Chondrocyte (in vitro differentiated cells): ENCODE measurements around the gene ZNF230. TPM values are rescaled to one million over a fixed set of nuclear protein-coding genes. Genes with fewer than 3 reads are reported as not detected.

Experiments used
- DNase-seq: peaks from one replicate; pipeline ENCODE4 v3.0.0; 2021; ENCODE audit warnings: mixed read lengths, low spot score
- H3K27ac Mint-ChIP-seq: one replicate; pipeline ENCODE4 v1.8.0; 2021; ENCODE audit warnings: mild to moderate bottlenecking, moderate library complexity, mixed read lengths; ENCODE audit not compliant: unreplicated experiment
- H3K27me3 Mint-ChIP-seq: 2 replicates; pipeline ENCODE4 v1.8.0; 2021; ENCODE audit warnings: low read depth, mixed read lengths
- H3K36me3 Mint-ChIP-seq: 2 replicates; pipeline ENCODE4 v1.8.0; 2021; ENCODE audit warnings: low read depth, mixed read lengths
- H3K4me1 Mint-ChIP-seq: 2 replicates; pipeline ENCODE4 v1.8.0; 2021; ENCODE audit warnings: low read depth, mild to moderate bottlenecking, mixed read lengths
- H3K4me3 Mint-ChIP-seq: one replicate; pipeline ENCODE4 v1.8.0; 2021; ENCODE audit warnings: mild to moderate bottlenecking, moderate library complexity, mixed read lengths; ENCODE audit not compliant: unreplicated experiment
- H3K9me3 Mint-ChIP-seq: 2 replicates; pipeline ENCODE4 v1.8.0; 2021; ENCODE audit warnings: low read depth, mixed read lengths
- CTCF ChIP-seq: fragments of 200-600 bp; sonication (generic); IDR thresholded peaks from 2 replicates; pipeline ENCODE4 v1.5.0; 2021; ENCODE audit warnings: antibody characterized with exemption, mild to moderate bottlenecking, moderate library complexity
- total RNA-seq: library from RNA; stranded (reverse); gene quantifications from 3 replicates; pipeline ENCODE4 v1.2.1, GENCODE V29; 2021

Gene ZNF230
- total RNA-seq, 1 donor from 2014 or later, result 3.3 TPM

GRCh38 chr19:43976732-43977131 lies 26.0 kb upstream of the ZNF230 start:
- peaks cover 80% of the 10 kb centered on the region for H3K9me3 Mint-ChIP-seq
- H3K4me3 Mint-ChIP-seq, result no peak overlapping the region
- no peaks in the 10 kb centered on the region for H3K27me3 Mint-ChIP-seq
- peaks cover 44% of the 10 kb centered on the region for H3K36me3 Mint-ChIP-seq
- no peaks in the 10 kb centered on the region for H3K4me1 Mint-ChIP-seq
- no peak for TF ChIP-seq CTCF
- H3K27ac Mint-ChIP-seq, result no peak overlapping the region
- no peak for DNase-seq

DNA sequence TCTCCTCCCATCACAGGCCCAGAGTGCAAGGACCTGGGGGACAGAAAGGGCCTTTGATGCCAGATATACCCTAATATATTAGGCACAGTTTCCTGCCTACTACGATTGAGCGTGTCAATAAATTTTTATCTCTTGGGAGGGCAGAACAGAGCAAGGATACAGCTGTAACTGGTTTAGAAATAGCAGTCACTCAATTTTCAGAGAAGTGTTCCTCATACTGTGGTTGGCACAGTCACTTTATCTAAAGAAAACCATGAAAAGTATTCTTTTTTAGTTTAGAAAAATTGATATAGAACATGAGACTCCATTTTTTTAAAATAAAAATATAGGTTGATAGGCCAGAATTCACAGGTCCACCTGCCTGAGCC lies 19.2 kb upstream of the ZNF230 start:
- Mint-ChIP-seq H3K4me1 (peaks cover 13% of the 10 kb centered on the region), H3K9me3 (peaks cover 28% of the 10 kb centered on the region), H3K36me3 (peaks cover 9% of the 10 kb centered on the region), H3K27me3 (no peaks in the 10 kb centered on the region), H3K27ac (peak overlapping the region; percentile 99), H3K4me3 (peak overlapping the region; percentile 99)
- TF ChIP-seq CTCF, result no peak
- no peak for DNase-seq

- no peak for DNase-seq
- H3K36me3 Mint-ChIP-seq, result peaks cover 12% of the 10 kb centered on the region
- H3K9me3 Mint-ChIP-seq, result peaks cover 24% of the 10 kb centered on the region
- no peak for TF ChIP-seq CTCF
- peaks cover 13% of the 10 kb centered on the region for H3K4me1 Mint-ChIP-seq
- peak within 1 kb of the TSS; percentile 99 for H3K27ac Mint-ChIP-seq
- H3K4me3 Mint-ChIP-seq, result peak within 1 kb of the TSS; percentile 99
- no peaks in the 10 kb centered on the region for H3K27me3 Mint-ChIP-seq
Measured at GRCh38 chr19:43983912-43984686, 18.7 kb upstream of the ZNF230 start, which contains the start of gene ZNF155. ZNF155 (plus strand) TSS chr19:43984188; CDS start chr19:43988544, 4,356 bp downstream.

DNA sequence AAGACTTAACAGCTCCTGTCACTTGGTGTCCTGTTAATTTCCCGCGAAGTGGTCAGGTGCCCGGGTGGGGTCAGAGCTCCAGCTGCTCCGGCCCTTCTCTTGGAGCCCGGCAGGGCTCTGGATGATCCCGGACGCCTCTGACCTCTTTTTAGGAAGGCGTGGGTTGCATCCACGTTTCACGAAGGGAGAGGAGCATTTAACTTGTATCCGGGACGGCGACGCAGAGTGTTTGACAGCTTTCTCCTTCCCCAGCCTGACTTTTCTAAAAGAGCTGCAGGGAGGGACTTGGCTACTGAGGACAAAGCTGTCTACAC lies 18.1 kb upstream of the ZNF230 start:
- H3K9me3 Mint-ChIP-seq, result peaks cover 22% of the 10 kb centered on the region
- no peak for TF ChIP-seq CTCF
- DNase-seq, result no peak
- H3K4me3 Mint-ChIP-seq, result peak overlapping the region; percentile 99
- H3K36me3 Mint-ChIP-seq, result peaks cover 15% of the 10 kb centered on the region
- peaks cover 13% of the 10 kb centered on the region for H3K4me1 Mint-ChIP-seq
- no peaks in the 10 kb centered on the region for H3K27me3 Mint-ChIP-seq
- H3K27ac Mint-ChIP-seq, result peak overlapping the region; percentile 99

DNA sequence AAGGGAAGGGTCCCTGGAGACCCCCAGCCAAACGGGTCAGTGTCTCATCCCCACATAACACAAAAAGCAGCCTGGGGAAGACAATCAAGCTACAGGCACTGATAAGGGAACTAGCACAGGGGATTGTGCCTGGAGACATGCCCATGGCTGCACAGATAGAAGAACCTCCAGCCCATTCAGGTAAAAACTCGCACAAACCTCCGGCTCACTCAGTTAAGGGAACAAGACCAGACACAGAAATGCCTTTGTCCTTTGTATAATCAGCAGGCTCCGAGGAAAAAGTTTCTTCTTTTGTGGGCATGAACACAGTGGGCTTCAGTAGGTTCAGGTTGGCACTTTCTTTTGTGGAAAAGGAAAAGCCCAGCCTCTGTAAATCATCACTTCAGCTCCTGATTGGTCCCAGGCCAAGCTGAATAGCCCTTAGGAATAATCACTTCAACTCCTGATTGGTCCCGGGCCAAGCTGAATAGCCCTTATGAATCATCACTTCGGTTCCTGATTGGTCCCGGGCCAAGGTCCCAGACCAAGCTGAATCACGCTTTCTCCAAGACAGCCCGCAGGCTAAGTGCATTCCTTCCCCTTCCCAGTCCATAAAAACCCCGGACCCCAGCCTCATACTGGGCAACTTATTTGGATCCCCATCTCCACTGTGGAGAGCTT lies 5.0 kb upstream of the ZNF230 start:
- no peaks in the 10 kb centered on the region for H3K27me3 Mint-ChIP-seq
- DNase-seq, result no peak
- no peak for TF ChIP-seq CTCF
- peaks cover 20% of the 10 kb centered on the region for H3K9me3 Mint-ChIP-seq
- H3K27ac Mint-ChIP-seq, result no peak overlapping the region
- no peak overlapping the region for H3K4me3 Mint-ChIP-seq
- peaks cover 8% of the 10 kb centered on the region for H3K4me1 Mint-ChIP-seq
- peaks cover 34% of the 10 kb centered on the region for H3K36me3 Mint-ChIP-seq
